ENCODE measurements around the gene SPIN1. TPM values are rescaled to one million over a fixed set of nuclear protein-coding genes. Genes with fewer than 3 reads are reported as not detected.

Gene SPIN1
- total and polyA plus RNA-seq, 2 of the 8 experiments (the other 6 are each of a cell fraction or from before 2014, with no cell fraction given) = 69.9 to 139 TPM

- Histone ChIP-seq H2BK5ac (ENCODE audit: low read depth, low read length) (peak overlapping the region; percentile 92; the same call in 1 of the 2 replicates), H4K91ac (replicated peaks; ENCODE audit: insufficient read length, low read length) (peak overlapping the region; percentile 86), H2BK120ac (replicated peaks; ENCODE audit: low read depth, low read length) (peak overlapping the region; percentile 49), H2BK12ac (ENCODE audit: low read depth, low read length) (0 out of 2 replicates have a peak overlapping the region, but pooled peaks have one; percentile 89), H3K9me3 (ENCODE audit: insufficient read depth in 2 of 2, low read depth in 1 of 2, low read length in 1 of 2) (no peaks in the 10 kb centered on the region), H2AFZ (ENCODE audit: low read length) (no peak overlapping the region), H3K9ac (replicated peaks in 1 of 4; ENCODE audit: extremely low read depth in 1 of 4, low read depth in 3 of 4, low read length in 3 of 4) (peak overlapping the region; percentile 63 to 100 (median 89)), H3K4me2 (ENCODE audit: insufficient read depth in 1 of 2, low read depth in 2 of 2, low read length in 2 of 2) (peak overlapping the region; percentile 55 to 77), H3K27me3 (replicated peaks in 1 of 4; ENCODE audit: control insufficient read depth in 3 of 4, extremely low read depth in 1 of 4, insufficient read depth in 3 of 4, low read length in 3 of 4) (no peaks in the 10 kb centered on the region), H3K14ac (ENCODE audit: insufficient read length) (peak overlapping the region; percentile 89), H3K4me1 (replicated peaks in 1 of 4; ENCODE audit: control insufficient read depth in 3 of 4, insufficient read depth in 4 of 4, low read length in 3 of 4) (peaks cover 2 to 12% (median 10%) of the 10 kb centered on the region in 4 experiments; a peak in 5 of 7 replicates), H3K79me2 (ENCODE audit: control insufficient read depth in 1 of 2, insufficient read depth in 2 of 2, low read length in 2 of 2) (peaks cover 37 to 64% of the 10 kb centered on the region in 2 experiments), H4K8ac (ENCODE audit: extremely low read depth, insufficient read depth, low read length) (peak overlapping the region; percentile 97; the same call in 1 of the 2 replicates), H3K36me3 (ENCODE audit: control insufficient read depth in 2 of 4, insufficient read depth in 4 of 4, low read length in 3 of 4) (no peaks in the 10 kb centered on the region; a peak in 1 of 8 replicates), H3K27ac (ENCODE audit: low read depth, low read length) (peak overlapping the region; percentile 80), H3K23me2 (ENCODE audit: low read depth, low read length) (peaks cover 9% of the 10 kb centered on the region; the same call in 1 of the 2 replicates), H3K56ac (replicated peaks; ENCODE audit: insufficient read length, low read depth, low read length) (peak overlapping the region; percentile 82), H2AK5ac (ENCODE audit: low read depth, low read length) (no peak overlapping the region), H3K4ac (replicated peaks; ENCODE audit: insufficient read length, low read depth, low read length) (peak overlapping the region; percentile 39), H3K18ac (ENCODE audit: extremely low read depth, low read length) (peak overlapping the region; percentile 93), H2BK15ac (ENCODE audit: low read length) (no peak overlapping the region), H4K5ac (ENCODE audit: insufficient read length, low read depth, low read length) (peak overlapping the region; percentile 67), H2BK20ac (ENCODE audit: low read length) (no peak overlapping the region), H3K23ac (ENCODE audit: insufficient read length) (no peak overlapping the region), H3K79me1 (ENCODE audit: low read depth, low read length) (no peaks in the 10 kb centered on the region; the same call in 1 of the 2 replicates), H4K20me1 (replicated peaks in 1 of 2; ENCODE audit: control insufficient read depth in 1 of 2, insufficient read depth in 2 of 2, low read length in 2 of 2) (peaks cover 14 to 20% of the 10 kb centered on the region in 2 experiments), H3K4me3 (ENCODE audit: extremely low read depth in 1 of 4, insufficient read depth in 2 of 4, low read depth in 3 of 4, low read length in 4 of 4) (peak overlapping the region; percentile 87 to 95 (median 92))
- WGBS, 2 experiments (ENCODE audit: extremely low coverage in 1 of 2, insufficient coverage in 1 of 2, insufficient read length in 1 of 2, insufficient replicate concordance in 2 of 2, low coverage in 1 of 2, low lambda C conversion rate in 2 of 2, missing lambda C conversion rate in 1 of 2) = 1% methylated on average over 26 of the region's 71 CpGs; no CpG with 5 or more reads in 1 of the 2 experiments
- ChIA-PET POLR2A (ENCODE audit: partially characterized antibody) (interaction anchor here (0.5 to 2.2 kb wide), 2 partner anchors 10 to 127 kb away, joined by 4 to 5 read pairs; no protein-coding TSS in a partner anchor), CTCF (ENCODE audit: partially characterized antibody) (no interaction called here)
- FAIRE-seq (no peak), DNase-seq (ENCODE audit: low read depth in 1 of 2, low spot score in 2 of 2) (peak in 1 of 2 experiments; percentile 71)
- TF ChIP-seq CEBPB (IDR thresholded peaks at IDR 0.05; ENCODE audit: low read depth, low read length) (no peak), PHF8 (conservative IDR thresholded peaks at IDR 0.05; ENCODE audit: low read depth, low read length) (peak; percentile 4; the same call in 1 of the 2 replicates), CHD1 (IDR thresholded peaks at IDR 0.05; ENCODE audit: low read depth, low read length) (no peak), GABPA (IDR thresholded peaks at IDR 0.05; ENCODE audit: borderline replicate concordance, insufficient read depth, low read length) (no peak), POLR2A (IDR thresholded peaks at IDR 0.05; ENCODE audit: control extremely low read depth in 1 of 2, low read depth in 2 of 2, low read length in 2 of 2) (no peak; a peak in 2 of 3 replicates), MAX (IDR thresholded peaks at IDR 0.05) (no peak), ZNF274 (IDR thresholded peaks at IDR 0.05; ENCODE audit: borderline replicate concordance, extremely low read depth, low read length) (no peak), RAD21 (IDR thresholded peaks at IDR 0.05 in 1 of 2, conservative IDR thresholded peaks at IDR 0.05 in 1 of 2; ENCODE audit: low read depth in 2 of 2, low read length in 2 of 2) (no peak; a peak in 1 of 4 replicates), SRF (IDR thresholded peaks at IDR 0.05; ENCODE audit: low read depth, low read length) (no peak)
- TF ChIP-seq, protein P1, sequence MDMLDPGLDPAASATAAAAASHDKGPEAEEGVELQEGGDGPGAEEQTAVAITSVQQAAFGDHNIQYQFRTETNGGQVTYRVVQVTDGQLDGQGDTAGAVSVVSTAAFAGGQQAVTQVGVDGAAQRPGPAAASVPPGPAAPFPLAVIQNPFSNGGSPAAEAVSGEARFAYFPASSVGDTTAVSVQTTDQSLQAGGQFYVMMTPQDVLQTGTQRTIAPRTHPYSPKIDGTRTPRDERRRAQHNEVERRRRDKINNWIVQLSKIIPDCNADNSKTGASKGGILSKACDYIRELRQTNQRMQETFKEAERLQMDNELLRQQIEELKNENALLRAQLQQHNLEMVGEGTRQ (IDR thresholded peaks at IDR 0.05; ENCODE audit: low read length) = no peak
Measured at GRCh38 chr9:88388886-88389605, 802 bp downstream of the SPIN1 start.
